Activated T-helper 9 cell treated with anti-CD3 and anti-CD28 coated beads, Interleukin-2, amount 50 U/mL, for 16 hours (primary cell): ENCODE measurements around the gene MCF2L2.

Experiments
- DNase-seq: peaks from one replicate; pipeline ENCODE4 v3.0.0-alpha.2; 2020; ENCODE audit warnings: low read depth

The MCF2L2 gene

GRCh38 chr3:183369117-183369516 is 59.3 kb downstream of the MCF2L2 start:
- no peak for DNase-seq

- no peak for DNase-seq
These were observed 67.3 kb downstream of the MCF2L2 start for GRCh38 chr3:183360971-183361624.

GRCh38 chr3:183359036-183359435 is 69.4 kb downstream of the MCF2L2 start:
- no peak for DNase-seq

- no peak for DNase-seq
These were observed 70.8 kb downstream of the MCF2L2 start for GRCh38 chr3:183357564-183358079.

- DNase-seq, result no peak
These were observed 71.5 kb downstream of the MCF2L2 start for GRCh38 chr3:183356920-183357319.

- no peak for DNase-seq
These were observed 73.5 kb downstream of the MCF2L2 start for GRCh38 chr3:183354874-183355273.

- no peak for DNase-seq
These were observed 74.0 kb downstream of the MCF2L2 start for GRCh38 chr3:183354325-183354831.

- DNase-seq, result no peak
These were observed 75.0 kb downstream of the MCF2L2 start for GRCh38 chr3:183353421-183353820.

GRCh38 chr3:183350164-183350563 is 78.3 kb downstream of the MCF2L2 start:
- no peak for DNase-seq

- no peak for DNase-seq
These were observed 78.8 kb downstream of the MCF2L2 start for GRCh38 chr3:183349421-183350157.

GRCh38 chr3:183342824-183343223 is 85.6 kb downstream of the MCF2L2 start:
- DNase-seq, result no peak

GRCh38 chr3:183341545-183342288 is 86.7 kb downstream of the MCF2L2 start:
- DNase-seq, result no peak

- no peak for DNase-seq
These were observed 88.2 kb downstream of the MCF2L2 start for GRCh38 chr3:183340222-183340621.

GRCh38 chr3:183339461-183340086 is 88.8 kb downstream of the MCF2L2 start:
- no peak for DNase-seq

- DNase-seq, result no peak
These were observed 89.9 kb downstream of the MCF2L2 start for GRCh38 chr3:183338520-183338919.

GRCh38 chr3:183332487-183332886 is 95.9 kb downstream of the MCF2L2 start:
- no peak for DNase-seq

- DNase-seq, result no peak
These were observed 96.9 kb downstream of the MCF2L2 start for GRCh38 chr3:183331498-183331897.

- no peak for DNase-seq
These were observed 97.5 kb downstream of the MCF2L2 start for GRCh38 chr3:183330881-183331280.

- DNase-seq, result no peak
These were observed 98.9 kb downstream of the MCF2L2 start for GRCh38 chr3:183329543-183329942.

GRCh38 chr3:183328823-183329222 is 99.6 kb downstream of the MCF2L2 start:
- no peak for DNase-seq

GRCh38 chr3:183328164-183328563 is 100.3 kb downstream of the MCF2L2 start:
- DNase-seq, result no peak

- DNase-seq, result no peak
These were observed 101.1 kb downstream of the MCF2L2 start for GRCh38 chr3:183327343-183327742.
